ENCODE results near the gene SMAD3.
A peak's percentile ranks its signal among the peaks of the same experiment; 100 is the strongest.

The SMAD3 gene

DNA sequence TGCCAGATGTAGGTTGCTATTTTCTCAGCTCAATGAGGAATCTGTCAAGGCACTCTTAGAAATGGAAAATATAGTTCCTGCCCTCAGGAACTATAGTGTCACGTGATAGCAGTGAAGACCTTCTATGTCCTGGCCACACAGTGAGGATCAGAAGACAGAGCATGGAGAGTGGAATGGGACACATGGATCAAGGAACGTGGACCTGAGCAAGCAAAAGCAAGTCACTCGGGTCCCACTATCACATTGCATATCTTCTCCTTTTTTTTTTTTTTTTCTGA is 21.2 kb downstream of the SMAD3 start:
- DNase-seq (ENCODE audit: low read depth), result no peak
- TF ChIP-seq, protein P1, sequence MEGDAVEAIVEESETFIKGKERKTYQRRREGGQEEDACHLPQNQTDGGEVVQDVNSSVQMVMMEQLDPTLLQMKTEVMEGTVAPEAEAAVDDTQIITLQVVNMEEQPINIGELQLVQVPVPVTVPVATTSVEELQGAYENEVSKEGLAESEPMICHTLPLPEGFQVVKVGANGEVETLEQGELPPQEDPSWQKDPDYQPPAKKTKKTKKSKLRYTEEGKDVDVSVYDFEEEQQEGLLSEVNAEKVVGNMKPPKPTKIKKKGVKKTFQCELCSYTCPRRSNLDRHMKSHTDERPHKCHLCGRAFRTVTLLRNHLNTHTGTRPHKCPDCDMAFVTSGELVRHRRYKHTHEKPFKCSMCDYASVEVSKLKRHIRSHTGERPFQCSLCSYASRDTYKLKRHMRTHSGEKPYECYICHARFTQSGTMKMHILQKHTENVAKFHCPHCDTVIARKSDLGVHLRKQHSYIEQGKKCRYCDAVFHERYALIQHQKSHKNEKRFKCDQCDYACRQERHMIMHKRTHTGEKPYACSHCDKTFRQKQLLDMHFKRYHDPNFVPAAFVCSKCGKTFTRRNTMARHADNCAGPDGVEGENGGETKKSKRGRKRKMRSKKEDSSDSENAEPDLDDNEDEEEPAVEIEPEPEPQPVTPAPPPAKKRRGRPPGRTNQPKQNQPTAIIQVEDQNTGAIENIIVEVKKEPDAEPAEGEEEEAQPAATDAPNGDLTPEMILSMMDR (IDR thresholded peaks at IDR 0.05; ENCODE audit: low read depth, low read length, missing control alignments), result no peak
- no peak overlapping the region for H3K4me3 ChIP-seq (ENCODE audit: low read depth, low read length)
- in situ Hi-C loops (cut with HindIII; ENCODE audit: low sequenced_read_pairs), result no loop called here

DNA sequence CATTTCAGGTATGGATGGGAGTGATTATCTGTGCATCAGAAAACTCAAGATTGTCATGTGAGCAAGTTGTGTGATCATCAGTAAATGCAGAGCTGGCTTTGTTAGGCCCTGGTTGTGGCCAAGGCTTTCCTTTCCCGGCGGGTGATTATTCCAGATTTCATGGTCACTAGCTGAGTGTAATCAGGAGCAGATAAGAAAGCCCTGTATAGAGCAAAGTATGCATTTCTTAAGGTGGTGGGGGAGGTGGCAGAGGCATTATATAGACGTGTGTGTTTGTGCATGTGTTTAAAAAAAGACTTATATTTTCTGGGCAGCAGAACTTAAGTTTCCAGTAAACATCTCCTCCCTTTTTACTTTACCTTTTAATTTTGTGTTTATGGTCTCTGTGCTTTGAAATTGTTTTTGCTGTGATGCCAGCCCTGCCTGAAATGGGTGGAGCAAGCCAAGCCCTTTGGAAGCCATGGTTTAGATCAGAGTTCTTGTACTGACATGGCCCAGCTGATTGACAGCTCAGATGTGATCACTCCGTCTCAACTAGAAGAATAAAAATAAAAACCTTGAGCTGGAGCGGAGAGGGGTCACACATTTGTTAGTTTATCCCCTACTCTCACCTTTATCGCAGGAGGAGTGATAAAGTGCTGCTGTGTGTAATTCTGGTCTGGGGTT is 22.2 kb downstream of the SMAD3 start:
- TF ChIP-seq, protein P1 (IDR thresholded peaks at IDR 0.05; ENCODE audit: low read depth, low read length, missing control alignments), result no peak
- no peak for DNase-seq (ENCODE audit: low read depth)
- in situ Hi-C loops (cut with HindIII; ENCODE audit: low sequenced_read_pairs), result no loop called here
- H3K4me3 ChIP-seq (ENCODE audit: low read depth, low read length), result no peak overlapping the region

DNA sequence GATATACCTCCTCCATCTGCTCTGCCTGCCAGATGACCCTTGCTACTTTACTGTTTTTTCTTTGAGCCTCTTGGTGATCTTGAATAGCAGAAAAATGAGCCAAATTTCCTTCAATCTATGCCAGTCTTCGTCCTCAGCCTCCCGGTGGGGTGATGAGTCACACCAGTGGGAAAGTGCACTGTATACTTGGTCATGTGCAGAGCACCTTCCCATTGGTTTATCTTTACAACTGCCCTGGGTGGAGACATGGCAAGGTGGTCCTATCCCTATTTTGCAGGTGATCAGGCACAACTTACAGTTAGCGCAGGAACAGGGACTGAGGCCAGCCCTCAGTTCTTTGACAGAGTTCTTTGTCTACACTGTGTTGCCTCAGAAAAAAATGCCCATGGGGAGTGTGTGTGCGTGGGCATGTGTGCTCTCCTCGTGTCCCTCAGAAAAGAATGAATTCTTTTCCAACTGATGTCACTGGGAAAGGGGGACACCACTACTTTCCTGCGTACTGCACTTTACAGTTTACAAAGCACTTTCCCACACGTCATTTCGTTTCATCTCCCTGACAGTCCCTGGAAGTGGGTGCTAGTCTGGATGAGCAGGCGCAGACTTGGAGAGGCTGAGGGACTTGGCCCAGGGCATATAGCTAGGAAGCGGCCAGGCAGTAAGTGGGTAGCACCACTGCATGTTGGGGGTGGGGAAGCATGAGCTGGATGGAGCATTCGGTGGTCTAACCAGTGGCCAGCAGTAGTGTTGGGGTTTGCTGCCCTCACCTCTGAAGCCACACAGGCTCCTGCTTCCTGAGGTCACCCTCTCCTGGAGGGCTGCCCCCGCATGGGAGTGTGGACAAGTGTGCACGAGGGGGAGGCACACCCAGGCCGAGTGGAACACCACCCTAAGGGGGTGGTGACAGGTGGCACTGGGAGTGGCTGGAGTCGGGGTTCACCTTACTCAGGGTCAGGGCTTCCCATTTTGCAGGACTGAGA is 24.1 kb downstream of the SMAD3 start:
- no peak for DNase-seq (ENCODE audit: low read depth)
- H3K4me3 ChIP-seq (ENCODE audit: low read depth, low read length), result no peak overlapping the region
- in situ Hi-C loops (cut with HindIII; ENCODE audit: low sequenced_read_pairs), result no loop called here
- TF ChIP-seq, protein P1 (IDR thresholded peaks at IDR 0.05; ENCODE audit: low read depth, low read length, missing control alignments), result no peak

DNA sequence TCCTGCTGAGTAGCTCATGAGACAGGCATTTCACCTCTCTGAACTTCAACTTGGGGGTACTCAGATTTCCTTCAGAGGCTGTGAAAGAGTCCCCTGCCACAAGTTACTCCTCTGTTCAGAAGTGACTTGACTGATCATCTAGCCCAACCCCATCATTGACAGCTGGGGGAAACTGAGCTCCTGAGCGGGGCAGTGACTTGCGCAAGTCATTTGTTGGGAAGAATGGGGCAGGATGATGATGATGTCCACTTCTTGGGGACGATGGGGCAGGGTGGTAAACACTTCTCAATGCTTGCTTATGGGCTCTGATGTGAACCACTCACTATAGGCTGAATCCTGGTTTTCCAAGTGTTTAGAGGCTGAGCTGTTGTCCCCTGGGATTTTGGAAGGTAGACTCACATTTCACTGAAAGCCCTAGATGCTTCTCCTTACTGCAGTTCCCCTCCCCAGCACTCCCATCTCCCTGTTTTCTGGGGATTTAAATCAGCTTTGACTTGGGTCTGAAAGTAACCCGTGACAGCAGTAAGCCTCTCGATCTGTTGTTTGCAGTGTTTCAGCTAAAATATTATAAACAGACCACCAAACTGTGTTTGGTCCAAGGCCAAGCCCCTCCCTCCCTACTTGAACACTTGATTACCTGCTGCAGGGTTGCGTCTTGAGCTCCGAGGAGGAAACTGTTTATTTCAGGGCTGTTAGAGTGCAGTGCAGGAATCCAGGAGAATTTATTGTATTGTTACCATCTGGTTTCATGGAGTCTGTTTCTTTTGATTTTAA is 25.1 kb downstream of the SMAD3 start:
- DNase-seq (ENCODE audit: low read depth), result no peak
- in situ Hi-C loops (cut with HindIII; ENCODE audit: low sequenced_read_pairs), result no loop called here
- TF ChIP-seq, protein P1 (IDR thresholded peaks at IDR 0.05; ENCODE audit: low read depth, low read length, missing control alignments), result no peak
- H3K4me3 ChIP-seq (ENCODE audit: low read depth, low read length), result no peak overlapping the region

DNA sequence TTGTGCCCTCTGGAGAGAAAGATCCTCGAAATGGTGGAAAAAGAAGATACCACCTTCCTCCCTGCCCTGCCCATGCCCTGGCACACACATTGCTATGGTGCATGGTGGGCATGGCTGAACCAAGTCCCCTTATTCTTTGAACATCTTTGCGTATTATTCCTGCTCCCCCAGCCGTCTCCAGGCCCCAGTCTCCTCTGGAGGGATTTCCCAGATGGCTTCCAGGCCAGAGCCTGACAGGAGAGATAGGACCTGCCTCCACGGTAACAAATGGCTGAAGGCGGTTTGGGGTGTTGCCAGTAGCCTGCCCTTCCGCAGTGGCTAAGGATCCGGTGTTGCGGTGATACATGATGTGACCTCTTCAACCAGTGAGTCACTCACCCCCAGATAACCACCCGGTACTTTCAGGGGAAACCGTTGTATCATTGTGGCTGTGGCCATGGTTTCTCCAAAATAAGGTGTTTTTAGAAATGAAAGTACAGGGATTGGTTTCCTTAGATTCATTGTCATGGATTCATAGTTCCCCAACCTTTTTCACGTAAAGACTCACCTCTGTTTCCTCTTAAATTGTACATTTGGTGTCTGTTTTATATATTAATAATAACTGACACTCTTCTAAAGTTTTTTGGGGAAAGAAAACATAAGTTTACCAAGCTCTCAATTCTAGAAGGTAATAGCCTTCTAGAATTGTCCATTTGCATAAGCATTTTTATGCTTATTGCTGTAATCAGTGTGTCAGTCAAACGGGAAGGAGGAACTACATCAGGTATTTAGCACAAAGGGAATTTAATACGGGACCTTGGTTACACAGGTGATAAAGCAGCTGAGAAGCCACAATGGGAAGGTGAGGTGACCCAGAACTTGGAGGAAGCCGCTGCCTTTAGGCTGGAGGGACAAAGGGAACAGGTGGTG is 25.9 kb downstream of the SMAD3 start:
- in situ Hi-C loops (cut with HindIII; ENCODE audit: low sequenced_read_pairs), result no loop called here
- DNase-seq (ENCODE audit: low read depth), result peak; percentile 90
- H3K4me3 ChIP-seq (ENCODE audit: low read depth, low read length), result no peak overlapping the region
- TF ChIP-seq, protein P1 (IDR thresholded peaks at IDR 0.05; ENCODE audit: low read depth, low read length, missing control alignments), result no peak
